Cardiac fibroblast (primary cell): Measurements from ENCODE around the gene NOL7.

Experiments used
- DNase-seq, 2 donors: peaks; one replicate each; pipeline versions ENCODE4 v3.0.0 to v3.0.0-alpha.2; 2010; ENCODE audit warnings: low read depth in 2 of 2
- H3K4me3 ChIP-seq, 2 donors: replicated peaks in 1 of 2; 1 replicate in 1 of 2; 2 replicates in 1 of 2; pipeline ENCODE4 v1.5.1; 2011; ENCODE audit warnings: low read depth in 2 of 2, low read length in 2 of 2, mild to moderate bottlenecking in 2 of 2, moderate library complexity in 1 of 2
- CTCF ChIP-seq: IDR thresholded peaks from one replicate; pipeline ENCODE4 v1.5.1; 2011; ENCODE audit warnings: low read depth, mild to moderate bottlenecking, low read length, inconsistent platforms

The NOL7 gene

GRCh38 chr6:13573669-13574110 is 41.4 kb upstream of the NOL7 start:
- TF ChIP-seq CTCF: no peak
- peak; percentile 35 to 63 for DNase-seq
- peak overlapping the region; percentile 54 to 77 for H3K4me3 ChIP-seq

GRCh38 chr6:13574149-13574570 is 41.0 kb upstream of the NOL7 start:
- DNase-seq: peak; percentile 91 to 96
- peak overlapping the region; percentile 77 to 95 for H3K4me3 ChIP-seq
- peak; percentile 31 for TF ChIP-seq CTCF

- TF ChIP-seq CTCF: no peak
- peak within 1 kb of the TSS; percentile 77 to 95 for H3K4me3 ChIP-seq
- DNase-seq: peak; percentile 82 to 84
Measured at GRCh38 chr6:13574571-13575376, 40.4 kb upstream of the NOL7 start, which contains the start of gene SIRT5. Gene SIRT5 (plus strand): TSS chr6:13574601. CDS start chr6:13584111, 9,510 bp downstream.

- TF ChIP-seq CTCF: peak; percentile 71
- DNase-seq: no peak
- peak overlapping the region; percentile 77 to 95 for H3K4me3 ChIP-seq
Measured at GRCh38 chr6:13575377-13575775, 39.8 kb upstream of the NOL7 start.

- TF ChIP-seq CTCF: no peak
- H3K4me3 ChIP-seq: no peak overlapping the region
- DNase-seq: no peak
Measured at GRCh38 chr6:13576017-13576416, 39.1 kb upstream of the NOL7 start.

- H3K4me3 ChIP-seq: no peak overlapping the region
- TF ChIP-seq CTCF: no peak
- DNase-seq: no peak
Measured at GRCh38 chr6:13577926-13578325, 37.2 kb upstream of the NOL7 start.
